ENCODE measurements around the gene PCSK2. TPM values are rescaled to one million over a fixed set of nuclear protein-coding genes. Genes with fewer than 3 reads are reported as not detected.

Gene PCSK2
- total and polyA plus RNA-seq, 2 donors (not counting 3 experiments of a cell fraction or from before 2014, with no cell fraction given): not detected

- CTCF ChIA-PET: interaction anchor here (1.6 kb wide), 1 partner anchor 59 kb away, joined by 3 read pairs; no protein-coding TSS in a partner anchor
- H3K27me3 ChIP-seq (ENCODE audit: control insufficient read depth in 2 of 2, insufficient read depth in 2 of 2, low read length in 2 of 2): peaks cover 4 to 5% of the 10 kb centered on the region in 2 experiments
- H3K4me2 ChIP-seq (ENCODE audit: insufficient read depth, low read length): no peak overlapping the region
- BruUV-seq (replicated peaks): no TSS peak
- FAIRE-seq (no peak), DNase-seq (ENCODE audit: low read depth, low spot score) (no peak)
- POLR2A ChIA-PET: no interaction called here
- no peaks in the 10 kb centered on the region for H3K9me3 ChIP-seq (replicated peaks; ENCODE audit: control insufficient read depth, insufficient read depth, low read length)
- no peak overlapping the region for H2AFZ ChIP-seq (ENCODE audit: low read depth, low read length)
- dilution Hi-C loops (cut with MboI; ENCODE audit: extremely low pct_ligation_motif_present, low sequenced_read_pairs): no loop called here
- no peaks in the 10 kb centered on the region for H4K20me1 ChIP-seq (replicated peaks; ENCODE audit: control insufficient read depth, extremely low read depth, insufficient read depth, low read length)
- H3K9me1 ChIP-seq (replicated peaks; ENCODE audit: control insufficient read depth, extremely low read depth, insufficient read depth, low read length): no peaks in the 10 kb centered on the region
- no peaks in the 10 kb centered on the region for H3K4me1 ChIP-seq (ENCODE audit: control insufficient read depth, extremely low read depth, insufficient read depth, low read length)
- no peaks in the 10 kb centered on the region for H3K79me2 ChIP-seq (ENCODE audit: control insufficient read depth, insufficient read depth, low read length)
- no peak overlapping the region for H3K4me3 ChIP-seq (replicated peaks in 1 of 3; ENCODE audit: insufficient read depth in 1 of 3, low read depth in 1 of 3, low read length in 3 of 3)
- H3K9ac ChIP-seq (replicated peaks; ENCODE audit: extremely low read depth, insufficient read depth, low read length): no peak overlapping the region
- H3K27ac ChIP-seq (ENCODE audit: insufficient read depth, low read depth, low read length): no peak overlapping the region
- H3K36me3 ChIP-seq (ENCODE audit: control insufficient read depth in 2 of 2, extremely low read depth in 1 of 2, insufficient read depth in 2 of 2, low read length in 2 of 2): no peaks in the 10 kb centered on the region
- TF ChIP-seq GATA2 (IDR thresholded peaks at IDR 0.05; ENCODE audit: insufficient read depth, insufficient read length, low read depth, low read length) (no peak), POLR2AphosphoS5 (IDR thresholded peaks at IDR 0.05; ENCODE audit: insufficient read depth, low read depth, low read length) (no peak), MAX (IDR thresholded peaks at IDR 0.05; ENCODE audit: insufficient read depth, insufficient read length) (no peak), MYC (IDR thresholded peaks at IDR 0.05; ENCODE audit: low read depth, low read length) (no peak), CTCF (IDR thresholded peaks at IDR 0.05; ENCODE audit: extremely low read depth in 1 of 2, insufficient read depth in 1 of 2, low read depth in 1 of 2, low read length in 2 of 2) (no peak), FOS (IDR thresholded peaks at IDR 0.05; ENCODE audit: borderline replicate concordance, insufficient read depth, low read length) (no peak), POLR2A (IDR thresholded peaks at IDR 0.05; ENCODE audit: low read depth, low read length) (no peak), JUN (IDR thresholded peaks at IDR 0.05; ENCODE audit: borderline replicate concordance, insufficient read depth, insufficient read length, low read depth) (no peak), EZH2 (IDR thresholded peaks at IDR 0.05; ENCODE audit: borderline replicate concordance, low read depth, low read length, severe bottlenecking) (no peak)
- intact Hi-C loops (cut with micrococcal nuclease): no loop called here
These were observed 264.2 kb downstream of the PCSK2 start for GRCh38 chr20:17491041-17491440.

Measured in endothelial cell of umbilical vein (primary cell).